Measurements from ENCODE around the gene MYMX. TPM values are rescaled to one million over a fixed set of nuclear protein-coding genes. Genes with fewer than 3 reads are reported as not detected.

The MYMX gene
- total RNA-seq, 1 experiment from 2014 or later: not detected

- CTCF ChIA-PET: interaction anchor here (0.6 to 1.6 kb wide), 8 partner anchors 19 to 1329 kb away, joined by 3 to 11 read pairs (median 4); partner anchors contain the start of genes HSP90AB1 and SLC35B2
- Mint-ChIP-seq H3K9me3 (ENCODE audit: low read depth, unreplicated experiment) (no peaks in the 10 kb centered on the region), H3K4me1 (ENCODE audit: low read depth, unreplicated experiment) (peaks cover 63% of the 10 kb centered on the region), H3K36me3 (ENCODE audit: insufficient read depth, unreplicated experiment) (peaks cover 38% of the 10 kb centered on the region), H3K27ac (ENCODE audit: unreplicated experiment) (peak overlapping the region; percentile 68), H3K4me3 (ENCODE audit: low read depth, unreplicated experiment) (peak overlapping the region; percentile 94), H3K27me3 (ENCODE audit: unreplicated experiment) (no peaks in the 10 kb centered on the region)
- intact Hi-C loops (cut with micrococcal nuclease; ENCODE audit: unreplicated experiment): loop anchor here (5.0 kb wide), 1 partner anchor 48 kb away; no protein-coding TSS in a partner anchor
- no TSS peak for BruUV-seq (replicated peaks)
- DNase-seq: no peak
- TF ChIP-seq CTCF (IDR thresholded peaks at IDR 0.05; ENCODE audit: unreplicated experiment): no peak
Observed at GRCh38 chr6:44219815-44220784, 3.4 kb downstream of the MYMX start.

GRCh38 chr6:44220913-44221290 lies 4.2 kb downstream of the MYMX start:
- intact Hi-C loops (cut with micrococcal nuclease; ENCODE audit: unreplicated experiment): loop anchor here (1.0 kb wide), 1 partner anchor 16 kb away; no protein-coding TSS in a partner anchor
- no peaks in the 10 kb centered on the region for H3K9me3 Mint-ChIP-seq (ENCODE audit: low read depth, unreplicated experiment)
- no TSS peak for BruUV-seq (replicated peaks)
- TF ChIP-seq CTCF (IDR thresholded peaks at IDR 0.05; ENCODE audit: unreplicated experiment): no peak
- DNase-seq: no peak
- CTCF ChIA-PET: interaction anchor here (0.6 to 1.2 kb wide), 3 partner anchors 26 to 33 kb away, joined by 3 to 6 read pairs (median 4); partner anchors contain the start of gene HSP90AB1
- peaks cover 66% of the 10 kb centered on the region for H3K4me1 Mint-ChIP-seq (ENCODE audit: low read depth, unreplicated experiment)
- H3K27me3 Mint-ChIP-seq (ENCODE audit: unreplicated experiment): no peaks in the 10 kb centered on the region
- peak overlapping the region; percentile 5 for H3K27ac Mint-ChIP-seq (ENCODE audit: unreplicated experiment)
- H3K36me3 Mint-ChIP-seq (ENCODE audit: insufficient read depth, unreplicated experiment): peaks cover 38% of the 10 kb centered on the region
- H3K4me3 Mint-ChIP-seq (ENCODE audit: low read depth, unreplicated experiment): peak overlapping the region; percentile 5

- TF ChIP-seq CTCF (IDR thresholded peaks at IDR 0.05; ENCODE audit: unreplicated experiment): peak; percentile 93
- no peaks in the 10 kb centered on the region for H3K27me3 Mint-ChIP-seq (ENCODE audit: unreplicated experiment)
- no TSS peak for BruUV-seq (replicated peaks)
- DNase-seq: peak; percentile 98
- intact Hi-C loops (cut with micrococcal nuclease; ENCODE audit: unreplicated experiment): loop anchor here (1.0 kb wide), 1 partner anchor 16 kb away; no protein-coding TSS in a partner anchor
- peak overlapping the region; percentile 5 for H3K4me3 Mint-ChIP-seq (ENCODE audit: low read depth, unreplicated experiment)
- CTCF ChIA-PET: interaction anchor here (0.5 to 1.3 kb wide), 12 partner anchors 18 to 688 kb away, joined by 3 to 7 read pairs (median 4); partner anchors contain the start of gene HSP90AB1
- H3K36me3 Mint-ChIP-seq (ENCODE audit: insufficient read depth, unreplicated experiment): peaks cover 38% of the 10 kb centered on the region
- H3K9me3 Mint-ChIP-seq (ENCODE audit: low read depth, unreplicated experiment): no peaks in the 10 kb centered on the region
- peaks cover 71% of the 10 kb centered on the region for H3K4me1 Mint-ChIP-seq (ENCODE audit: low read depth, unreplicated experiment)
- H3K27ac Mint-ChIP-seq (ENCODE audit: unreplicated experiment): peak overlapping the region; percentile 11
Observed at GRCh38 chr6:44221291-44221960, 4.7 kb downstream of the MYMX start.

GRCh38 chr6:44221961-44222335 lies 5.2 kb downstream of the MYMX start:
- no TSS peak for BruUV-seq (replicated peaks)
- no peak for DNase-seq
- intact Hi-C loops (cut with micrococcal nuclease; ENCODE audit: unreplicated experiment): loop anchor here (1.0 kb wide), 1 partner anchor 15 kb away; no protein-coding TSS in a partner anchor
- CTCF ChIA-PET: interaction anchor here (0.5 to 1.3 kb wide), 12 partner anchors 18 to 689 kb away, joined by 3 to 7 read pairs (median 4); partner anchors contain the start of gene HSP90AB1
- no peak for TF ChIP-seq CTCF (IDR thresholded peaks at IDR 0.05; ENCODE audit: unreplicated experiment)
- Mint-ChIP-seq H3K27me3 (ENCODE audit: unreplicated experiment) (no peaks in the 10 kb centered on the region), H3K36me3 (ENCODE audit: insufficient read depth, unreplicated experiment) (peaks cover 38% of the 10 kb centered on the region), H3K4me1 (ENCODE audit: low read depth, unreplicated experiment) (peaks cover 71% of the 10 kb centered on the region), H3K9me3 (ENCODE audit: low read depth, unreplicated experiment) (no peaks in the 10 kb centered on the region), H3K27ac (ENCODE audit: unreplicated experiment) (peak overlapping the region; percentile 11), H3K4me3 (ENCODE audit: low read depth, unreplicated experiment) (peak overlapping the region; percentile 5)
